ENCODE measurements around the gene TBX20. TPM values are rescaled to one million over a fixed set of nuclear protein-coding genes. Genes with fewer than 3 reads are reported as not detected.

TBX20 gene
- total RNA-seq, 1 donor from 2014 or later = not detected

Other genes with a start within 250 kb of the TBX20 start
- gene DPY19L1, start 216.6 kb downstream of the TBX20 start, total RNA-seq = 88.0 TPM

Measured in occipital lobe (tissue), 1 donor.